Esophagus squamous epithelium (tissue), 4 donors: ENCODE data around the gene TLCD1.

Source experiments
- CTCF ChIP-seq, 6 experiments: fragments of 450-650 bp in 4 of 6; fragments of 200-600 bp in 2 of 6; sonication (generic) in 2 of 6; IDR thresholded peaks; one replicate each; pipeline ENCODE4 v1.5.1; 2016 to 2019; ENCODE audit warnings: antibody characterized with exemption in 6 of 6, mild to moderate bottlenecking in 4 of 6, moderate library complexity in 4 of 6
- POLR2A ChIP-seq, 4 donors: fragments of 450-650 bp; IDR thresholded peaks; one replicate each; pipeline ENCODE4 v1.6.1; 2017; ENCODE audit warnings: antibody characterized with exemption in 4 of 4, mild to moderate bottlenecking in 4 of 4, moderate library complexity in 3 of 4

GRCh38 chr17:28756049-28756804 lies 30.2 kb upstream of the TLCD1 start:
- TF ChIP-seq POLR2A (IDR thresholded peaks at IDR 0.05) (no peak), CTCF (IDR thresholded peaks at IDR 0.05) (no peak)
